Adrenal gland (tissue), 12 donors: ENCODE measurements around the gene SHISA5. TPM values are rescaled to one million over a fixed set of nuclear protein-coding genes. Genes with fewer than 3 reads are reported as not detected.

ENCODE experiments used
- DNase-seq, 7 donors: peaks; one replicate each; pipeline ENCODE4 v3.0.0-alpha.2; 2019 to 2020
- H3K27ac ChIP-seq, 5 donors: fragments of 200-600 bp; sonication (generic) in 4 of 5; 1 replicate in 3 of 5; 2 replicates in 2 of 5; pipeline versions ENCODE4 v1.5.1 to v1.8.0; 2016 to 2020; ENCODE audit warnings: mild to moderate bottlenecking in 1 of 5
- H3K27me3 ChIP-seq: fragments of 200-600 bp; 2 replicates; pipeline ENCODE4 v1.8.0; 2021
- H3K36me3 ChIP-seq, 2 donors: fragments of 200-600 bp; replicated peaks in 1 of 2; 1 replicate in 1 of 2; 2 replicates in 1 of 2; pipeline versions ENCODE4 v1.5.1 to v1.8.0; 2018 to 2022
- H3K4me1 ChIP-seq, 2 donors: fragments of 200-600 bp; replicated peaks in 1 of 2; 1 replicate in 1 of 2; 2 replicates in 1 of 2; pipeline versions ENCODE4 v1.5.1 to v1.8.0; 2018 to 2021
- H3K4me3 ChIP-seq, 4 donors: fragments of 200-600 bp; sonication (generic) in 3 of 4; one replicate each; pipeline ENCODE4 v1.5.1; 2016 to 2018
- H3K9me3 ChIP-seq, 3 donors: fragments of 200-600 bp; sonication (generic) in 1 of 3; replicated peaks in 1 of 3; 1 replicate in 2 of 3; 2 replicates in 1 of 3; pipeline versions ENCODE4 v1.5.1 to v1.8.0; 2016 to 2021
- CTCF ChIP-seq, 6 experiments: fragments of 450-650 bp in 4 of 6; fragments of 200-600 bp in 2 of 6; sonication (generic) in 1 of 6; IDR thresholded peaks; 1 replicate in 5 of 6; 2 replicates in 1 of 6; pipeline versions ENCODE4 v1.5.1 to v1.8.0; 2016 to 2021; ENCODE audit warnings: antibody characterized with exemption in 6 of 6, mild to moderate bottlenecking in 2 of 6, moderate library complexity in 1 of 6
- POLR2A ChIP-seq, 2 donors: fragments of 450-650 bp; IDR thresholded peaks; one replicate each; pipeline ENCODE4 v1.6.1; 2017; ENCODE audit warnings: antibody characterized with exemption in 2 of 2, mild to moderate bottlenecking in 2 of 2, moderate library complexity in 1 of 2
- WGBS, 4 donors: extraction: QIAGEN DNeasy Blood & Tissue Kit in 2 of 4; methylation state at CpG; one replicate each; pipeline versions ENCODE4 v1.1.5 to v1.1.7; 2013 to 2017; 5-methylcytosine and 5-hydroxymethylcytosine counted together
- intact Hi-C, 2 donors: fragments of 100-400 bp; cut with DNase I; formaldehyde crosslinking; loops; one replicate each; pipeline versions ENCODE4 v1.14.1 to v1.15.0; 2022 to 2023
- polyA plus RNA-seq, 3 donors: library from polyadenylated mRNA; stranded (reverse); fragments of 200-250 nt in 2 of 3; fragments of 350-450 nt in 1 of 3; fragmentation: Illumina TruSeq in 1 of 3; extraction: RNeasy Lipid Tissue Mini Kit (QIAGEN cat#74804) in 1 of 3; gene quantifications; one replicate each; pipeline ENCODE4 v1.2.3, GENCODE V29; 2013 to 2014
- total RNA-seq, 9 donors: library from RNA; depleted of rRNA in 4 of 9; stranded (reverse); fragments of >200 nt in 4 of 9; fragments of 120-200 nt in 1 of 9; fragmentation: NEBNext Ultra II Directional in 1 of 9; extraction: Animal tissue kit (Norgen Biotek cat#: 25700) in 1 of 9; gene quantifications; one replicate each; pipeline versions ENCODE4 v1.1.0 to v1.2.4, GENCODE V29; 2013 to 2023
- donor health status: healthy with polysubstance abuse.
- donor health status: Bipolar disorder and iron deficiency.
- donor health status: DM: yes; HTN: yes; CAD: no.
- donor health status: DM: no; HTN: no; CAD: no.
- donor health status: DM: no; HTN: no; CAD: no.
- donor health status: DM: yes; HTN: yes; CAD: no.

Gene SHISA5
- total and polyA plus RNA-seq, 12 donors = 77.2 to 167 (median 128) TPM

GRCh38 chr3:48521635-48522034 is 17.7 kb upstream of the SHISA5 start:
- Histone ChIP-seq H3K27ac (no peak overlapping the region), H3K4me1 (no peaks in the 10 kb centered on the region), H3K4me3 (no peak overlapping the region), H3K36me3 (no peaks in the 10 kb centered on the region), H3K9me3 (no peaks in the 10 kb centered on the region), H3K27me3 (no peaks in the 10 kb centered on the region)
- WGBS, 4 donors = 93 to 98% (median 96%) methylated on average over 5 to 6 of the region's 6 CpGs
- no peak for DNase-seq
- intact Hi-C loops = no loop called here
- TF ChIP-seq CTCF (IDR thresholded peaks at IDR 0.05) (no peak), POLR2A (IDR thresholded peaks at IDR 0.05) (no peak)

GRCh38 chr3:48519277-48519643 is 15.3 kb upstream of the SHISA5 start:
- TF ChIP-seq POLR2A (IDR thresholded peaks at IDR 0.05) = no peak
- TF ChIP-seq CTCF (IDR thresholded peaks at IDR 0.05) = no peak
- no peaks in the 10 kb centered on the region for H3K9me3 ChIP-seq
- no peaks in the 10 kb centered on the region for H3K27me3 ChIP-seq
- no peak overlapping the region for H3K4me3 ChIP-seq
- WGBS, 4 donors = 93 to 96% (median 95%) methylated on average over 3 to 9 of the region's 9 CpGs; no CpG with 5 or more reads in 1 of the 4 donors
- DNase-seq = no peak
- H3K4me1 ChIP-seq = no peaks in the 10 kb centered on the region
- no peak overlapping the region for H3K27ac ChIP-seq
- no peaks in the 10 kb centered on the region for H3K36me3 ChIP-seq
- intact Hi-C loops = no loop called here

- H3K4me3 ChIP-seq = no peak overlapping the region
- H3K27me3 ChIP-seq = no peaks in the 10 kb centered on the region
- no peak for DNase-seq
- no peaks in the 10 kb centered on the region for H3K36me3 ChIP-seq
- H3K27ac ChIP-seq = no peak overlapping the region
- TF ChIP-seq POLR2A (IDR thresholded peaks at IDR 0.05) = no peak
- no peak for TF ChIP-seq CTCF (IDR thresholded peaks at IDR 0.05)
- no peaks in the 10 kb centered on the region for H3K4me1 ChIP-seq
- intact Hi-C loops = no loop called here
- 72 to 83% (median 78%) methylated on average over 6 to 12 of the region's 12 CpGs for WGBS, 4 donors
- H3K9me3 ChIP-seq = no peaks in the 10 kb centered on the region
These were observed 14.8 kb upstream of the SHISA5 start for GRCh38 chr3:48518638-48519276.

GRCh38 chr3:48518069-48518468 is 14.1 kb upstream of the SHISA5 start:
- 86 to 87% methylated on average over 6 of the region's 6 CpGs; no CpG with 5 or more reads in 2 of the 4 donors for WGBS, 4 donors
- no peaks in the 10 kb centered on the region for H3K9me3 ChIP-seq

More at GRCh38 chr3:48518069-48518468, 14.1 kb upstream of the SHISA5 start:
- Histone ChIP-seq H3K36me3 (no peaks in the 10 kb centered on the region), H3K4me3 (no peak overlapping the region), H3K27ac (no peak overlapping the region), H3K27me3 (no peaks in the 10 kb centered on the region), H3K4me1 (no peaks in the 10 kb centered on the region)
- no peak for DNase-seq
- TF ChIP-seq POLR2A (IDR thresholded peaks at IDR 0.05) (no peak), CTCF (IDR thresholded peaks at IDR 0.05) (no peak)
- intact Hi-C loops = no loop called here
